Aorta (tissue), 5 donors: ENCODE results near the gene DNAJB8. TPM values are rescaled to one million over a fixed set of nuclear protein-coding genes. Genes with fewer than 3 reads are reported as not detected.

Source experiments
- ATAC-seq: fragments of 200-7000 bp; cut with Tn5 transposase; one replicate; pipeline ENCODE4 v1.9.1; 2022; ENCODE audit warnings: moderate library complexity; ENCODE audit not compliant: low FRiP score
- DNase-seq, 2 donors: peaks; one replicate each; pipeline ENCODE4 v3.0.0-alpha.2; 2020
- H3K27ac ChIP-seq, 2 donors: one replicate each; pipeline ENCODE4 v1.5.1; 2013; ENCODE audit warnings: low read length in 2 of 2, mild to moderate bottlenecking in 2 of 2, moderate library complexity in 2 of 2, control low read depth in 1 of 2, inconsistent platforms in 1 of 2, low read depth in 1 of 2
- H3K27me3 ChIP-seq, 2 donors: one replicate each; pipeline ENCODE4 v1.6.1; 2013; ENCODE audit warnings: control low read depth in 1 of 2, low read length in 1 of 2, mild to moderate bottlenecking in 1 of 2, moderate library complexity in 1 of 2; ENCODE audit not compliant: insufficient read depth in 2 of 2, control insufficient read depth in 1 of 2
- H3K36me3 ChIP-seq, 2 donors: one replicate each; pipeline ENCODE4 v1.6.1; 2013; ENCODE audit warnings: control low read depth in 1 of 2, low read length in 1 of 2, mild to moderate bottlenecking in 1 of 2; ENCODE audit not compliant: insufficient read depth in 2 of 2, control insufficient read depth in 1 of 2
- H3K4me1 ChIP-seq, 2 donors: one replicate each; pipeline ENCODE4 v1.6.1; 2013; ENCODE audit warnings: low read length in 2 of 2, control low read depth in 1 of 2, mild to moderate bottlenecking in 1 of 2, moderate library complexity in 1 of 2; ENCODE audit not compliant: insufficient read depth in 2 of 2, control insufficient read depth in 1 of 2
- H3K4me3 ChIP-seq, 2 donors: one replicate each; pipeline ENCODE4 v1.5.1; 2013; ENCODE audit warnings: low read length in 2 of 2, control low read depth in 1 of 2, mild to moderate bottlenecking in 1 of 2
- H3K9me3 ChIP-seq: one replicate; pipeline ENCODE4 v1.6.1; 2013; ENCODE audit warnings: mild to moderate bottlenecking, low read length; ENCODE audit not compliant: control insufficient read depth
- WGBS, 2 donors: extraction: QIAGEN DNeasy Blood & Tissue Kit; methylation state at CpG; one replicate each; pipeline ENCODE4 v1.1.7; 2013; 5-methylcytosine and 5-hydroxymethylcytosine counted together
- intact Hi-C, 2 donors: fragments of 100-400 bp; cut with DNase I; formaldehyde crosslinking; loops; one replicate each; pipeline versions ENCODE4 v1.14.2 to v1.15.0; 2022
- polyA plus RNA-seq, 2 donors: library from polyadenylated mRNA; stranded (reverse); fragments of 200-250 nt; gene quantifications; one replicate each; pipeline ENCODE4 v1.2.3, GENCODE V29; 2013
- total RNA-seq, 2 donors: library from RNA; stranded (reverse); fragmentation: NEBNext Ultra II Directional; extraction: Animal tissue kit (Norgen Biotek cat#: 25700); gene quantifications; one replicate each; pipeline ENCODE4 v1.2.1, GENCODE V29; 2021
- donor health status: healthy with polysubstance abuse.
- donor health status: Bipolar disorder and iron deficiency.
- donor health status: DM: no; HTN: no; CAD: no.
- donor health status: DM: no; HTN: no; CAD: no.
- donor health status: DM: yes; HTN: yes; CAD: no.

DNAJB8 gene
- total and polyA plus RNA-seq, 4 donors: not detected

- Histone ChIP-seq H3K36me3 (no peaks in the 10 kb centered on the region), H3K4me3 (no peak overlapping the region), H3K4me1 (no peaks in the 10 kb centered on the region), H3K27me3 (no peaks in the 10 kb centered on the region), H3K27ac (no peak overlapping the region), H3K9me3 (no peaks in the 10 kb centered on the region)
- WGBS, 2 donors: 74 to 78% methylated on average over 6 of the region's 6 CpGs
- ATAC-seq (no peak), DNase-seq (no peak)
- intact Hi-C loops: no loop called here
Measured at GRCh38 chr3:128438488-128439072, 28.1 kb downstream of the DNAJB8 start.

- intact Hi-C loops: no loop called here
- Histone ChIP-seq H3K4me1 (no peaks in the 10 kb centered on the region), H3K9me3 (no peaks in the 10 kb centered on the region), H3K36me3 (no peaks in the 10 kb centered on the region), H3K27ac (no peak overlapping the region), H3K27me3 (no peaks in the 10 kb centered on the region), H3K4me3 (no peak overlapping the region)
- WGBS, 2 donors: 82 to 85% methylated on average over 3 of the region's 3 CpGs
- ATAC-seq (no peak), DNase-seq (no peak)
Measured at GRCh38 chr3:128436214-128436613, 30.5 kb downstream of the DNAJB8 start.

GRCh38 chr3:128435561-128435960, 31.1 kb downstream of the DNAJB8 start:
- no peak for DNase-seq
- H3K4me1 ChIP-seq: no peaks in the 10 kb centered on the region
- H3K9me3 ChIP-seq: no peaks in the 10 kb centered on the region
- no peaks in the 10 kb centered on the region for H3K27me3 ChIP-seq
- H3K27ac ChIP-seq: no peak overlapping the region
- 90 to 94% methylated on average over 5 of the region's 5 CpGs for WGBS, 2 donors
- no peak overlapping the region for H3K4me3 ChIP-seq
- intact Hi-C loops: no loop called here
- H3K36me3 ChIP-seq: no peaks in the 10 kb centered on the region
- no peak for ATAC-seq

GRCh38 chr3:128435058-128435457, 31.6 kb downstream of the DNAJB8 start:
- Histone ChIP-seq H3K36me3 (no peaks in the 10 kb centered on the region), H3K4me3 (no peak overlapping the region), H3K9me3 (no peaks in the 10 kb centered on the region), H3K4me1 (no peaks in the 10 kb centered on the region), H3K27me3 (no peaks in the 10 kb centered on the region), H3K27ac (no peak overlapping the region)
- DNase-seq (no peak), ATAC-seq (no peak)
- 84 to 87% methylated on average over 6 of the region's 6 CpGs for WGBS, 2 donors
- intact Hi-C loops: no loop called here

- Histone ChIP-seq H3K27me3 (no peaks in the 10 kb centered on the region), H3K27ac (no peak overlapping the region), H3K9me3 (no peaks in the 10 kb centered on the region), H3K4me3 (no peak overlapping the region), H3K36me3 (no peaks in the 10 kb centered on the region), H3K4me1 (no peaks in the 10 kb centered on the region)
- intact Hi-C loops: loop anchor here in 1 of 2 donors (5.0 kb wide), 1 partner anchor 53 kb away; no protein-coding TSS in a partner anchor
- ATAC-seq (no peak), DNase-seq (no peak)
- 92 to 93% methylated on average over 2 of the region's 2 CpGs for WGBS, 2 donors
Measured at GRCh38 chr3:128434524-128434923, 32.2 kb downstream of the DNAJB8 start.

GRCh38 chr3:128433837-128434165, 32.9 kb downstream of the DNAJB8 start:
- 67 to 70% methylated on average over 2 of the region's 2 CpGs for WGBS, 2 donors
- H3K36me3 ChIP-seq: no peaks in the 10 kb centered on the region
- H3K27ac ChIP-seq: no peak overlapping the region
- intact Hi-C loops: loop anchor here in 1 of 2 donors (5.0 kb wide), 1 partner anchor 54 kb away; no protein-coding TSS in a partner anchor
- no peaks in the 10 kb centered on the region for H3K27me3 ChIP-seq
- no peaks in the 10 kb centered on the region for H3K4me1 ChIP-seq
- H3K9me3 ChIP-seq: no peaks in the 10 kb centered on the region
- no peak for ATAC-seq
- no peak for DNase-seq
- H3K4me3 ChIP-seq: no peak overlapping the region

GRCh38 chr3:128432971-128433836, 33.5 kb downstream of the DNAJB8 start:
- intact Hi-C loops: loop anchor here in 1 of 2 donors (5.0 kb wide), 1 partner anchor 54 kb away; no protein-coding TSS in a partner anchor
- Histone ChIP-seq H3K27me3 (no peaks in the 10 kb centered on the region), H3K4me3 (no peak overlapping the region), H3K27ac (no peak overlapping the region), H3K36me3 (no peaks in the 10 kb centered on the region), H3K4me1 (no peaks in the 10 kb centered on the region), H3K9me3 (no peaks in the 10 kb centered on the region)
- 16 to 20% methylated on average over 38 to 53 of the region's 53 CpGs for WGBS, 2 donors
- no peak for ATAC-seq
- no peak for DNase-seq

- no peak overlapping the region for H3K27ac ChIP-seq
- no peaks in the 10 kb centered on the region for H3K36me3 ChIP-seq
- 7 to 9% methylated on average over 36 to 43 of the region's 43 CpGs for WGBS, 2 donors
- no peaks in the 10 kb centered on the region for H3K9me3 ChIP-seq
- no peaks in the 10 kb centered on the region for H3K4me1 ChIP-seq
- no peaks in the 10 kb centered on the region for H3K27me3 ChIP-seq
- no peak for DNase-seq
- no peak overlapping the region for H3K4me3 ChIP-seq
- intact Hi-C loops: loop anchor here in 1 of 2 donors (5.0 kb wide), 1 partner anchor 55 kb away; no protein-coding TSS in a partner anchor
- no peak for ATAC-seq
Measured at GRCh38 chr3:128432301-128432970, 34.3 kb downstream of the DNAJB8 start.
